VCaP (cell line): ENCODE data around the gene GC.

Experiments used
- H3K27ac ChIP-seq: fragments of 450-650 bp; 2 replicates; pipeline ENCODE4 v1.5.1; 2017
- TF ChIP-seq, protein P1 (sequence below): fragments of 450-650 bp; conservative IDR thresholded peaks from 2 replicates; pipeline ENCODE4 v1.5.1; 2017; ENCODE audit warnings: mild to moderate bottlenecking, moderate library complexity

GC gene

GRCh38 chr4:71713611-71714203, 70.2 kb downstream of the GC start:
- TF ChIP-seq, protein P1, sequence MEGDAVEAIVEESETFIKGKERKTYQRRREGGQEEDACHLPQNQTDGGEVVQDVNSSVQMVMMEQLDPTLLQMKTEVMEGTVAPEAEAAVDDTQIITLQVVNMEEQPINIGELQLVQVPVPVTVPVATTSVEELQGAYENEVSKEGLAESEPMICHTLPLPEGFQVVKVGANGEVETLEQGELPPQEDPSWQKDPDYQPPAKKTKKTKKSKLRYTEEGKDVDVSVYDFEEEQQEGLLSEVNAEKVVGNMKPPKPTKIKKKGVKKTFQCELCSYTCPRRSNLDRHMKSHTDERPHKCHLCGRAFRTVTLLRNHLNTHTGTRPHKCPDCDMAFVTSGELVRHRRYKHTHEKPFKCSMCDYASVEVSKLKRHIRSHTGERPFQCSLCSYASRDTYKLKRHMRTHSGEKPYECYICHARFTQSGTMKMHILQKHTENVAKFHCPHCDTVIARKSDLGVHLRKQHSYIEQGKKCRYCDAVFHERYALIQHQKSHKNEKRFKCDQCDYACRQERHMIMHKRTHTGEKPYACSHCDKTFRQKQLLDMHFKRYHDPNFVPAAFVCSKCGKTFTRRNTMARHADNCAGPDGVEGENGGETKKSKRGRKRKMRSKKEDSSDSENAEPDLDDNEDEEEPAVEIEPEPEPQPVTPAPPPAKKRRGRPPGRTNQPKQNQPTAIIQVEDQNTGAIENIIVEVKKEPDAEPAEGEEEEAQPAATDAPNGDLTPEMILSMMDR: peak; percentile 86
- no peak overlapping the region for H3K27ac ChIP-seq

DNA sequence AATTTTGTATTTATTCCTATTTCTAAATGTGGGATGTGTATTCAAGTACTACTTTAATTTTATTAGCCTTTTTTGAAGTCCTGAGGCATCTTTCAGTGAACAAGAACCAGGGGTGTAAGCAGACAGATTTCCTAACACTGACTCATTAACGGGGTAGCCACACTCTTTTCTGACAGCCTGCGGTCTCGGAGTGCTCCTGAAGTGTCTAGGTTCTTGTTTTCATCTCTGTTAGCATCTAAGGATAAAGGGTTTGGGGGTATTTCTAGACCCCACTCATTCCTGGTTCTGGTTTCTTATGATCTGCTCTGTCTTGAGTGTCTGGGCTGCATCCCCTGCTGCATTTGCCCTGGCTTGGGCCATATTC, 71.9 kb downstream of the GC start:
- TF ChIP-seq, protein P1: no peak
- no peak overlapping the region for H3K27ac ChIP-seq

DNA sequence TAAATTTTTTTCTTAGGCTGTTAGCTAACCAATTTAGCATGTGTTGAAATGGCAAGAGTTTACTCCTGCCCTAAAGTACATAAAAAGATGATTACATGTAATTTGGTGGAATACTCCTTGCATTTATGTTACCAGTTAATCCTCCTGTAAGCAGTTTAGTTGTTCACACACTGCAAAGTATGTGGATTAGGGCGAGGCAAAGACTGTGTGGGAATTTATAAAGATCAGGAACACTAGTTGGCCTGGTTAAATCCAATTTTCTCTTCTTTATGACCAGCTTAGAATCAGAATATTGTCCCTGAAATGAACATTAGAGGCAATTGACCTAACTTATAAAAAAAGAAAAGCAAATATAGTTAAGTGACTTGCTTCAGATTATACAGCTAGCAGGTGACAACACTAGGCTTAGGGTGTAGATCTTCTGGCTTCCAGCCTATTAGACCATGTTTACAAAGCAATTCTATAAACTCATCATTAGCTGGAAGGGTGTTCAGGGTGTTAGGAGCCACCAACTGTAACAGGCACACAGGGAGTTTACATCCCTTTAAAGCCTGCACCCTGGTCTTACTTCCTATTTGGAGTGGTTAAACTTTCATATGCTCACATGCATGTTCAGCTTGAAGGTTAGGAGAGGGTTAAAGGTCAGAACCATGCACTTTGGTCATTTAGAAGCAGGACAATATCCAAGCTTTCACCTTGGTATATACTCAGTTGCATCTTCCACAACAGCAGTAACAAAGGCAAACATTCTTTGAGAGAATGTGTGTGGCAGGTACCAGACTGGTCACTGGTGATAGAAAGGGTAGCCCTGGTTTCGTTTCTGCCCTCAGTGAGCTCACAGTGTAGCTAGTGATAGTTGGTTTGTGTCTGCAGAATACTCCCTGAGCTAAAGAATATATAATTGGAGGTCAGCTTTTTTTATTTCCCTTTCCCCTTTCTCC, 72.6 kb downstream of the GC start:
- H3K27ac ChIP-seq: no peak overlapping the region
- TF ChIP-seq, protein P1: no peak

GRCh38 chr4:71709961-71710360, 73.9 kb downstream of the GC start:
- TF ChIP-seq, protein P1: 0 out of 2 replicates have a peak, but pooled peaks have one; percentile 18
- no peak overlapping the region for H3K27ac ChIP-seq

- TF ChIP-seq, protein P1: no peak
- H3K27ac ChIP-seq: no peak overlapping the region
These were observed 85.7 kb downstream of the GC start for GRCh38 chr4:71698141-71698540.

GRCh38 chr4:71697031-71697430, 86.8 kb downstream of the GC start:
- TF ChIP-seq, protein P1: no peak
- no peak overlapping the region for H3K27ac ChIP-seq

DNA sequence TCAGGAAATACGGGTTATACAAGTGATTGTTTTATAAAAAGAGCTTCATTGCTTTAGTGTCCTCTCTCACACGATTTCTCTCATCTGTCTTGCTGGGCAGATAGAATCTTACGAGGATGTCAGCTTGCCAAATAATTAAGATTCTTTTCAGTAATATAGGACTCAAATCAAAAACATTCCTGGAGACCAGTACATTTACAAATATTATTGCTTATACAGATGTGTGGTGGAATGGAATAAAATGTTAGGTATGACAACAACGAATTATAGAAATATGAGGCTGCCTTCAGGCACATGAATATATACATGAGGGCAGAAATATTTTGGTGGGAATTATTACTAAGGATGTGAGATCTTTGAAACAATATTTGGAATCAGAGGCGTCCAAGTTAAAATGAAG, 88.9 kb downstream of the GC start:
- TF ChIP-seq, protein P1: no peak

More for the DNA sequence above, 88.9 kb downstream of the GC start:
- 0 out of 2 replicates have a peak overlapping the region, but pooled peaks have one; percentile 7 for H3K27ac ChIP-seq
